Naive thymus-derived CD4-positive, alpha-beta T cell (primary cell): ENCODE data around the gene SAMD1. TPM values are rescaled to one million over a fixed set of nuclear protein-coding genes. Genes with fewer than 3 reads are reported as not detected.

Experiments
- ATAC-seq: fragments of 150-1000 bp; cut with Tn5 transposase; 2 replicates; pipeline ENCODE4 v1.10.0; 2021; ENCODE audit warnings: mild to moderate bottlenecking, moderate library complexity
- CTCF ChIA-PET: fragments of 350-600 bp; sonication (Branson Sonifier 250); formaldehyde crosslinking; loops from one replicate; lab custom pipeline; 2021; ENCODE audit warnings: antibody characterized with exemption; lab: Charles Lee
- POLR2A ChIA-PET: fragments of 350-600 bp; sonication (Branson Sonifier 250); formaldehyde crosslinking; loops from one replicate; lab custom pipeline; 2021; ENCODE audit warnings: antibody characterized with exemption, inconsistent platforms; lab: Charles Lee
- DNase-seq, 9 donors: peaks; one replicate each; pipeline versions ENCODE4 v3.0.0 to v3.0.0-alpha.2; 2020 to 2022; ENCODE audit warnings: mixed read lengths in 1 of 9
- H3K27ac ChIP-seq: one replicate; pipeline ENCODE4 v1.7.0; 2013; ENCODE audit warnings: mild to moderate bottlenecking, low read depth, low read length, moderate library complexity
- H3K27me3 ChIP-seq, 2 donors: one replicate each; pipeline ENCODE4 v1.7.0; 2013; ENCODE audit warnings: low read length in 2 of 2, mild to moderate bottlenecking in 2 of 2, moderate library complexity in 2 of 2; ENCODE audit not compliant: control insufficient read depth in 2 of 2, insufficient read depth in 2 of 2
- H3K36me3 ChIP-seq, 3 experiments: 1 replicate in 2 of 3; 2 replicates in 1 of 3; pipeline ENCODE4 v1.7.0; 2013; ENCODE audit warnings: low read length in 3 of 3, mild to moderate bottlenecking in 3 of 3, moderate library complexity in 1 of 3; ENCODE audit not compliant: insufficient read depth in 3 of 3, control insufficient read depth in 2 of 3
- H3K4me1 ChIP-seq, 2 donors: one replicate each; pipeline ENCODE4 v1.7.0; 2013; ENCODE audit warnings: low read length in 2 of 2, mild to moderate bottlenecking in 2 of 2, moderate library complexity in 1 of 2; ENCODE audit not compliant: control insufficient read depth in 2 of 2, insufficient read depth in 2 of 2
- H3K4me3 ChIP-seq: 2 replicates; pipeline ENCODE4 v1.7.0; 2013; ENCODE audit warnings: mild to moderate bottlenecking, low read length
- H3K9me3 ChIP-seq, 3 experiments: 1 replicate in 2 of 3; 2 replicates in 1 of 3; pipeline ENCODE4 v1.7.0; 2013; ENCODE audit warnings: low read length in 3 of 3; ENCODE audit not compliant: control insufficient read depth in 2 of 3
- H3K27ac Mint-ChIP-seq, 9 donors: one replicate each; pipeline ENCODE4 v1.8.0; 2020 to 2022; ENCODE audit warnings: mixed read lengths in 9 of 9, mild to moderate bottlenecking in 8 of 9, moderate library complexity in 5 of 9, inconsistent platforms in 2 of 9
- H3K27me3 Mint-ChIP-seq, 5 donors: one replicate each; pipeline ENCODE4 v1.8.0; 2021 to 2022; ENCODE audit warnings: mixed read lengths in 5 of 5, mild to moderate bottlenecking in 1 of 5
- H3K36me3 Mint-ChIP-seq, 5 donors: one replicate each; pipeline ENCODE4 v1.8.0; 2020 to 2022; ENCODE audit warnings: mixed read lengths in 5 of 5, mild to moderate bottlenecking in 3 of 5, inconsistent platforms in 1 of 5
- H3K4me1 Mint-ChIP-seq, 7 donors: one replicate each; pipeline ENCODE4 v1.8.0; 2020 to 2022; ENCODE audit warnings: mixed read lengths in 7 of 7, mild to moderate bottlenecking in 3 of 7, inconsistent platforms in 1 of 7
- H3K4me3 Mint-ChIP-seq, 10 donors: one replicate each; pipeline ENCODE4 v1.8.0; 2020 to 2022; ENCODE audit warnings: mild to moderate bottlenecking in 10 of 10, mixed read lengths in 10 of 10, moderate library complexity in 6 of 10, inconsistent platforms in 2 of 10
- H3K9me3 Mint-ChIP-seq, 11 donors: one replicate each; pipeline ENCODE4 v1.8.0; 2020 to 2022; ENCODE audit warnings: mixed read lengths in 11 of 11, mild to moderate bottlenecking in 4 of 11, inconsistent platforms in 1 of 11, moderate library complexity in 1 of 11
- intact Hi-C, 2 donors: fragments of 100-400 bp; cut with micrococcal nuclease; formaldehyde crosslinking; loops; one replicate each; pipeline ENCODE4 v1.15.1; 2023
- polyA plus RNA-seq, 2 donors: library from polyadenylated mRNA; unstranded; fragments of 300-500 nt; fragmentation: Illumina TruSeq; gene quantifications; one replicate each; pipeline ENCODE4 v1.2.3, GENCODE V29; 2021
- total RNA-seq, 6 experiments: library from RNA in 5 of 6; stranded (reverse) in 5 of 6; gene quantifications; 1 replicate in 5 of 6; 2 replicates in 1 of 6; pipeline ENCODE4 v1.2.3 and lab custom pipeline; 2021 to 2026

The SAMD1 gene
- total and polyA plus RNA-seq, 7 experiments from 2014 or later = 3.0 to 87.3 (median 48.2) TPM

GRCh38 chr19:14058182-14059092 lies 32.1 kb downstream of the SAMD1 start:
- Histone ChIP-seq H3K27me3 (peaks cover 5 to 21% of the 10 kb centered on the region in 2 donors), H3K36me3 (no peaks in the 10 kb centered on the region), H3K4me1 (peaks cover 9 to 10% of the 10 kb centered on the region in 2 donors), H3K9me3 (no peaks in the 10 kb centered on the region), H3K27ac (no peak overlapping the region), H3K4me3 (no peak overlapping the region)
- intact Hi-C loops = loop anchor here in 1 of 2 donors (1.0 kb wide), 1 partner anchor 15 kb away; no protein-coding TSS in a partner anchor
- H3K4me1 Mint-ChIP-seq = peaks cover 9 to 30% (median 19%) of the 10 kb centered on the region in 7 donors
- H3K36me3 Mint-ChIP-seq = peaks cover 0 to 6% (median 5%) of the 10 kb centered on the region in 5 donors
- CTCF ChIA-PET = interaction anchor here (1.0 to 2.6 kb wide), 7 partner anchors 10 to 179 kb away, joined by 3 to 22 read pairs (median 8); partner anchors contain the start of gene MISP3
- H3K27me3 Mint-ChIP-seq = peaks cover 16 to 48% (median 27%) of the 10 kb centered on the region in 5 donors
- POLR2A ChIA-PET = interaction anchor here (1.1 to 1.9 kb wide), 4 partner anchors 10 to 28 kb away, joined by 3 to 4 read pairs (median 4); partner anchors contain the start of gene IL27RA
- H3K9me3 Mint-ChIP-seq = peaks cover 0 to 5% (median 0%) of the 10 kb centered on the region in 11 donors
- H3K4me3 Mint-ChIP-seq = peak overlapping the region; percentile 23 to 81 (median 60)
- DNase-seq (peak in 1 of 9 donors; percentile 51), ATAC-seq (no peak)
- H3K27ac Mint-ChIP-seq = no peak overlapping the region

- Mint-ChIP-seq H3K4me3 (peak overlapping the region; percentile 13 to 80 (median 54)), H3K27me3 (peaks cover 16 to 48% (median 27%) of the 10 kb centered on the region in 5 donors), H3K36me3 (peaks cover 6 to 15% (median 13%) of the 10 kb centered on the region in 5 donors), H3K27ac (peak overlapping the region in 1 of 9 donors; percentile 30), H3K9me3 (peaks cover 0 to 6% (median 0%) of the 10 kb centered on the region in 11 donors), H3K4me1 (peaks cover 14 to 30% (median 19%) of the 10 kb centered on the region in 7 donors)
- intact Hi-C loops = no loop called here
- ChIA-PET POLR2A (interaction anchor here (0.7 to 1.9 kb wide), 3 partner anchors 15 to 25 kb away, joined by 3 to 4 read pairs (median 3); partner anchors contain the start of gene IL27RA), CTCF (interaction anchor here (0.6 to 1.1 kb wide), 2 partner anchors 8 to 47 kb away, joined by 3 read pairs; no protein-coding TSS in a partner anchor)
- Histone ChIP-seq H3K36me3 (peaks cover 0 to 12% (median 0%) of the 10 kb centered on the region in 3 experiments), H3K4me3 (no peak overlapping the region), H3K27me3 (peaks cover 5 to 21% of the 10 kb centered on the region in 2 donors), H3K9me3 (no peaks in the 10 kb centered on the region), H3K27ac (no peak overlapping the region), H3K4me1 (peaks cover 9 to 10% of the 10 kb centered on the region in 2 donors)
- DNase-seq = no peak
- ATAC-seq = no peak
Measured at GRCh38 chr19:14056741-14057356, 33.7 kb downstream of the SAMD1 start.

- intact Hi-C loops = no loop called here
- Mint-ChIP-seq H3K36me3 (peaks cover 6 to 19% (median 18%) of the 10 kb centered on the region in 5 donors), H3K4me1 (peaks cover 14 to 30% (median 19%) of the 10 kb centered on the region in 7 donors)
Measured at GRCh38 chr19:14056069-14056666, 34.4 kb downstream of the SAMD1 start.

GRCh38 chr19:14055396-14055795 lies 35.2 kb downstream of the SAMD1 start:
- DNase-seq = no peak
- Mint-ChIP-seq H3K27ac (peak overlapping the region in 2 of 9 donors; percentile 26 to 45), H3K9me3 (peaks cover 0 to 6% (median 0%) of the 10 kb centered on the region in 11 donors), H3K4me1 (peaks cover 14 to 30% (median 19%) of the 10 kb centered on the region in 7 donors), H3K4me3 (no peak overlapping the region), H3K36me3 (peaks cover 6 to 24% (median 20%) of the 10 kb centered on the region in 5 donors), H3K27me3 (peaks cover 16 to 38% (median 24%) of the 10 kb centered on the region in 5 donors)
- ChIA-PET CTCF (interaction anchor here (0.6 kb wide), 1 partner anchor 176 kb away, joined by 3 read pairs; no protein-coding TSS in a partner anchor), POLR2A (interaction anchor here (0.8 kb wide), 1 partner anchor 121 kb away, joined by 3 read pairs; no protein-coding TSS in a partner anchor)
- intact Hi-C loops = no loop called here
- Histone ChIP-seq H3K9me3 (no peaks in the 10 kb centered on the region), H3K4me1 (peaks cover 9 to 10% of the 10 kb centered on the region in 2 donors), H3K27ac (no peak overlapping the region), H3K36me3 (peaks cover 6 to 26% (median 8%) of the 10 kb centered on the region in 3 experiments), H3K27me3 (peaks cover 5 to 21% of the 10 kb centered on the region in 2 donors), H3K4me3 (no peak overlapping the region)
- no peak for ATAC-seq

More at GRCh38 chr19:14056069-14056666, 34.4 kb downstream of the SAMD1 start:
- ChIA-PET CTCF (interaction anchor here (0.6 to 1.1 kb wide), 2 partner anchors 8 to 48 kb away, joined by 3 read pairs; no protein-coding TSS in a partner anchor), POLR2A (interaction anchor here (0.8 kb wide), 1 partner anchor 122 kb away, joined by 3 read pairs; no protein-coding TSS in a partner anchor)
- Histone ChIP-seq H3K36me3 (peaks cover 0 to 19% (median 3%) of the 10 kb centered on the region in 3 experiments), H3K27me3 (peaks cover 5 to 21% of the 10 kb centered on the region in 2 donors), H3K4me1 (peaks cover 9 to 10% of the 10 kb centered on the region in 2 donors), H3K4me3 (no peak overlapping the region), H3K9me3 (no peaks in the 10 kb centered on the region), H3K27ac (no peak overlapping the region)
- Mint-ChIP-seq H3K27me3 (peaks cover 16 to 44% (median 27%) of the 10 kb centered on the region in 5 donors), H3K9me3 (peaks cover 0 to 6% (median 0%) of the 10 kb centered on the region in 11 donors), H3K27ac (no peak overlapping the region), H3K4me3 (peak overlapping the region in 2 of 10 donors; percentile 13 to 80)
- DNase-seq = no peak
- ATAC-seq = no peak

- intact Hi-C loops = no loop called here
- Mint-ChIP-seq H3K4me3 (no peak overlapping the region), H3K36me3 (peaks cover 6 to 31% (median 23%) of the 10 kb centered on the region in 5 donors), H3K27ac (peak overlapping the region in 2 of 9 donors; percentile 22 to 51), H3K4me1 (peaks cover 14 to 28% (median 19%) of the 10 kb centered on the region in 7 donors), H3K27me3 (peaks cover 13 to 33% (median 17%) of the 10 kb centered on the region in 5 donors), H3K9me3 (peaks cover 0 to 6% (median 0%) of the 10 kb centered on the region in 11 donors)
- ATAC-seq (no peak), DNase-seq (no peak)
- Histone ChIP-seq H3K27ac (no peak overlapping the region), H3K36me3 (peaks cover 9 to 33% (median 15%) of the 10 kb centered on the region in 3 experiments), H3K27me3 (peaks cover 5 to 20% of the 10 kb centered on the region in 2 donors), H3K4me3 (no peak overlapping the region), H3K4me1 (peaks cover 9 to 10% of the 10 kb centered on the region in 2 donors), H3K9me3 (no peaks in the 10 kb centered on the region)
- CTCF ChIA-PET = interaction anchor here (1.1 kb wide), 1 partner anchor 16 kb away, joined by 3 read pairs; no protein-coding TSS in a partner anchor
- POLR2A ChIA-PET = interaction anchor here (1.5 kb wide), 1 partner anchor 23 kb away, joined by 4 read pairs; the partner anchor contains the start of gene IL27RA
Measured at GRCh38 chr19:14054721-14055120, 35.8 kb downstream of the SAMD1 start.
